ENCODE results near the gene XPO4.
"Not testable (repeated sequence)": the region's sequence is repeated elsewhere in the genome, so short reads cannot be mapped to it uniquely, and the experiment has no call there.

Gene XPO4

GRCh38 chr13:20923272-20923671 lies 20.7 kb upstream of the XPO4 start:
- ATAC-seq (ENCODE audit: low read depth), result no peak
- Histone ChIP-seq H3K36me3 (ENCODE audit: low read depth) (no peaks in the 10 kb centered on the region), H3K27me3 (ENCODE audit: insufficient read depth, poor library complexity, severe bottlenecking) (no peaks in the 10 kb centered on the region), H3K4me1 (ENCODE audit: insufficient read depth, poor library complexity, severe bottlenecking) (no peaks in the 10 kb centered on the region), H3K4me3 (ENCODE audit: severe bottlenecking) (no peak overlapping the region), H3K27ac (ENCODE audit: poor library complexity, severe bottlenecking) (no peak overlapping the region), H3K9me3 (ENCODE audit: severe bottlenecking) (no peaks in the 10 kb centered on the region)
- TF ChIP-seq CTCF (IDR thresholded peaks at IDR 0.05; ENCODE audit: poor library complexity, severe bottlenecking), result no peak
- DNase-seq (ENCODE audit: low spot score), result no peak

GRCh38 chr13:20921572-20921971 lies 19.0 kb upstream of the XPO4 start:
- H3K27me3 ChIP-seq (ENCODE audit: insufficient read depth, poor library complexity, severe bottlenecking), result no peaks in the 10 kb centered on the region
- ATAC-seq (ENCODE audit: low read depth) (no peak), DNase-seq (ENCODE audit: low spot score) (no peak)
- no peak overlapping the region for H3K27ac ChIP-seq (ENCODE audit: poor library complexity, severe bottlenecking)
- H3K9me3 ChIP-seq (ENCODE audit: severe bottlenecking), result no peaks in the 10 kb centered on the region
- no peak for TF ChIP-seq CTCF (IDR thresholded peaks at IDR 0.05; ENCODE audit: poor library complexity, severe bottlenecking)
- H3K36me3 ChIP-seq (ENCODE audit: low read depth), result no peaks in the 10 kb centered on the region
- no peaks in the 10 kb centered on the region for H3K4me1 ChIP-seq (ENCODE audit: insufficient read depth, poor library complexity, severe bottlenecking)
- no peak overlapping the region for H3K4me3 ChIP-seq (ENCODE audit: severe bottlenecking)

- DNase-seq (ENCODE audit: low spot score); H3K36me3 ChIP-seq (ENCODE audit: low read depth); H3K27ac ChIP-seq (ENCODE audit: poor library complexity, severe bottlenecking); H3K9me3 ChIP-seq (ENCODE audit: severe bottlenecking); H3K4me1 ChIP-seq (ENCODE audit: insufficient read depth, poor library complexity, severe bottlenecking); H3K27me3 ChIP-seq (ENCODE audit: insufficient read depth, poor library complexity, severe bottlenecking); ATAC-seq (ENCODE audit: low read depth); H3K4me3 ChIP-seq (ENCODE audit: severe bottlenecking): not testable (repeated sequence)
Measured at GRCh38 chr13:20915676-20916075, 13.1 kb upstream of the XPO4 start.

- Histone ChIP-seq H3K4me1 (ENCODE audit: insufficient read depth, poor library complexity, severe bottlenecking) (no peaks in the 10 kb centered on the region), H3K27ac (ENCODE audit: poor library complexity, severe bottlenecking) (no peak overlapping the region), H3K27me3 (ENCODE audit: insufficient read depth, poor library complexity, severe bottlenecking) (no peaks in the 10 kb centered on the region), H3K9me3 (ENCODE audit: severe bottlenecking) (no peaks in the 10 kb centered on the region), H3K4me3 (ENCODE audit: severe bottlenecking) (no peak overlapping the region), H3K36me3 (ENCODE audit: low read depth) (no peaks in the 10 kb centered on the region)
- ATAC-seq (ENCODE audit: low read depth) (no peak), DNase-seq (ENCODE audit: low spot score) (no peak)
- no peak for TF ChIP-seq CTCF (IDR thresholded peaks at IDR 0.05; ENCODE audit: poor library complexity, severe bottlenecking)
Measured at GRCh38 chr13:20911037-20911436, 8.5 kb upstream of the XPO4 start.

- ATAC-seq (ENCODE audit: low read depth), result no peak
- H3K27me3 ChIP-seq (ENCODE audit: insufficient read depth, poor library complexity, severe bottlenecking), result no peaks in the 10 kb centered on the region
- DNase-seq (ENCODE audit: low spot score), result no peak
- H3K9me3 ChIP-seq (ENCODE audit: severe bottlenecking), result no peaks in the 10 kb centered on the region
- H3K36me3 ChIP-seq (ENCODE audit: low read depth), result no peaks in the 10 kb centered on the region
- no peak overlapping the region for H3K4me3 ChIP-seq (ENCODE audit: severe bottlenecking)
- no peaks in the 10 kb centered on the region for H3K4me1 ChIP-seq (ENCODE audit: insufficient read depth, poor library complexity, severe bottlenecking)
- no peak overlapping the region for H3K27ac ChIP-seq (ENCODE audit: poor library complexity, severe bottlenecking)
- no peak for TF ChIP-seq CTCF (IDR thresholded peaks at IDR 0.05; ENCODE audit: poor library complexity, severe bottlenecking)
Measured at GRCh38 chr13:20908714-20909497, 6.4 kb upstream of the XPO4 start.
